ENCODE data around the gene LILRA1. TPM values are rescaled to one million over a fixed set of nuclear protein-coding genes. Genes with fewer than 3 reads are reported as not detected.
"Not testable (repeated sequence)": the region's sequence is repeated elsewhere in the genome, so short reads cannot be mapped to it uniquely, and the experiment has no call there.

LILRA1 gene
- total and polyA plus RNA-seq, 2 donors (not counting 1 experiment from before 2014, with no cell fraction given), result 1.5 TPM; not detected in 1

GRCh38 chr19:54586397-54586796 is 7.0 kb upstream of the LILRA1 start:
- no peaks in the 10 kb centered on the region for H4K20me1 ChIP-seq (ENCODE audit: control insufficient read depth, insufficient read depth, low read length, poor library complexity, severe bottlenecking)
- H3K27me3 ChIP-seq (replicated peaks in 1 of 4; ENCODE audit: control extremely low read depth in 1 of 4, control insufficient read depth in 3 of 4, insufficient read depth in 4 of 4, low read length in 3 of 4), result peaks cover 0 to 7% (median 3%) of the 10 kb centered on the region in 4 experiments
- no peak overlapping the region for H3K27ac Mint-ChIP-seq
- ATAC-seq (ENCODE audit: low read depth) (no peak), DNase-seq (no peak)
- H2AFZ ChIP-seq (ENCODE audit: insufficient read depth, low read depth, low read length, poor library complexity, severe bottlenecking), result no peak overlapping the region
- no peak overlapping the region for H3K27ac ChIP-seq (ENCODE audit: low read length in 2 of 2)
- H3K79me2 ChIP-seq (ENCODE audit: control insufficient read depth, insufficient read depth, low read length), result no peaks in the 10 kb centered on the region
- WGBS (ENCODE audit: insufficient coverage), result 16% methylated on average over 4 of the region's 5 CpGs
- peaks cover 3% of the 10 kb centered on the region for H3K9me3 Mint-ChIP-seq (ENCODE audit: insufficient read depth)
- ChIA-PET CTCF (no interaction called here), POLR2A (no interaction called here)
- peaks cover 55% of the 10 kb centered on the region for H3K27me3 Mint-ChIP-seq
- TF ChIP-seq, protein P1, sequence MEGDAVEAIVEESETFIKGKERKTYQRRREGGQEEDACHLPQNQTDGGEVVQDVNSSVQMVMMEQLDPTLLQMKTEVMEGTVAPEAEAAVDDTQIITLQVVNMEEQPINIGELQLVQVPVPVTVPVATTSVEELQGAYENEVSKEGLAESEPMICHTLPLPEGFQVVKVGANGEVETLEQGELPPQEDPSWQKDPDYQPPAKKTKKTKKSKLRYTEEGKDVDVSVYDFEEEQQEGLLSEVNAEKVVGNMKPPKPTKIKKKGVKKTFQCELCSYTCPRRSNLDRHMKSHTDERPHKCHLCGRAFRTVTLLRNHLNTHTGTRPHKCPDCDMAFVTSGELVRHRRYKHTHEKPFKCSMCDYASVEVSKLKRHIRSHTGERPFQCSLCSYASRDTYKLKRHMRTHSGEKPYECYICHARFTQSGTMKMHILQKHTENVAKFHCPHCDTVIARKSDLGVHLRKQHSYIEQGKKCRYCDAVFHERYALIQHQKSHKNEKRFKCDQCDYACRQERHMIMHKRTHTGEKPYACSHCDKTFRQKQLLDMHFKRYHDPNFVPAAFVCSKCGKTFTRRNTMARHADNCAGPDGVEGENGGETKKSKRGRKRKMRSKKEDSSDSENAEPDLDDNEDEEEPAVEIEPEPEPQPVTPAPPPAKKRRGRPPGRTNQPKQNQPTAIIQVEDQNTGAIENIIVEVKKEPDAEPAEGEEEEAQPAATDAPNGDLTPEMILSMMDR (IDR thresholded peaks at IDR 0.05), result no peak
- no peak for TF ChIP-seq EZH2 (IDR thresholded peaks at IDR 0.05; ENCODE audit: borderline replicate concordance, insufficient read depth, low read depth, low read length, poor library complexity, severe bottlenecking)
- peaks cover 2% of the 10 kb centered on the region for H3K4me1 Mint-ChIP-seq
- intact Hi-C loops (cut with micrococcal nuclease), result no loop called here
- H3K4me3 Mint-ChIP-seq, result no peak overlapping the region
- H3K36me3 ChIP-seq (replicated peaks in 1 of 2; ENCODE audit: control extremely low read depth in 1 of 2, control insufficient read depth in 1 of 2, extremely low read depth in 1 of 2, insufficient read depth in 2 of 2, low read length in 1 of 2), result no peaks in the 10 kb centered on the region
- H3K9me3 ChIP-seq (ENCODE audit: control extremely low read depth in 1 of 3, control insufficient read depth in 2 of 3, insufficient read depth in 1 of 3, low read length in 2 of 3), result peaks cover 0 to 11% (median 5%) of the 10 kb centered on the region in 3 donors
- peaks cover 0 to 1% of the 10 kb centered on the region in 2 donors for H3K4me1 ChIP-seq (ENCODE audit: control insufficient read depth in 2 of 2, insufficient read depth in 2 of 2, low read length in 2 of 2)
- H3K4me2 ChIP-seq (replicated peaks; ENCODE audit: low read depth, low read length, poor library complexity, severe bottlenecking), result no peak overlapping the region
- no peak overlapping the region for H3K9ac ChIP-seq (ENCODE audit: low read length)
- no peak overlapping the region for H3K4me3 ChIP-seq (ENCODE audit: control extremely low read depth in 1 of 5, extremely low read depth in 1 of 5, insufficient read depth in 1 of 5, low read depth in 2 of 5, low read length in 4 of 5)

- Histone ChIP-seq H3K27ac (ENCODE audit: low read length in 2 of 2) (no peak overlapping the region), H3K4me2 (replicated peaks; ENCODE audit: low read depth, low read length, poor library complexity, severe bottlenecking) (no peak overlapping the region), H3K4me3 (ENCODE audit: control extremely low read depth in 1 of 5, extremely low read depth in 1 of 5, insufficient read depth in 1 of 5, low read depth in 2 of 5, low read length in 4 of 5) (no peak overlapping the region), H3K36me3 (replicated peaks in 1 of 2; ENCODE audit: control extremely low read depth in 1 of 2, control insufficient read depth in 1 of 2, extremely low read depth in 1 of 2, insufficient read depth in 2 of 2, low read length in 1 of 2) (no peaks in the 10 kb centered on the region), H3K79me2 (ENCODE audit: control insufficient read depth, insufficient read depth, low read length) (no peaks in the 10 kb centered on the region), H3K4me1 (ENCODE audit: control insufficient read depth in 2 of 2, insufficient read depth in 2 of 2, low read length in 2 of 2) (peaks cover 4 to 8% of the 10 kb centered on the region in 2 donors), H3K9me3 (ENCODE audit: control extremely low read depth in 1 of 3, control insufficient read depth in 2 of 3, insufficient read depth in 1 of 3, low read length in 2 of 3) (peaks cover 0 to 17% (median 5%) of the 10 kb centered on the region in 3 donors), H4K20me1 (ENCODE audit: control insufficient read depth, insufficient read depth, low read length, poor library complexity, severe bottlenecking) (no peaks in the 10 kb centered on the region), H2AFZ (ENCODE audit: insufficient read depth, low read depth, low read length, poor library complexity, severe bottlenecking) (no peak overlapping the region), H3K27me3 (replicated peaks in 1 of 4; ENCODE audit: control extremely low read depth in 1 of 4, control insufficient read depth in 3 of 4, insufficient read depth in 4 of 4, low read length in 3 of 4) (peaks cover 0 to 8% (median 4%) of the 10 kb centered on the region in 4 experiments), H3K9ac (ENCODE audit: low read length) (no peak overlapping the region)
- ChIA-PET POLR2A (no interaction called here), CTCF (no interaction called here)
- DNase-seq, result no peak
- H3K9me3 Mint-ChIP-seq (ENCODE audit: insufficient read depth), result peaks cover 3% of the 10 kb centered on the region
- no peak overlapping the region for H3K4me3 Mint-ChIP-seq
- 90% methylated on average over 6 of the region's 7 CpGs for WGBS (ENCODE audit: insufficient coverage)
- no peak overlapping the region for H3K27ac Mint-ChIP-seq
- H3K4me1 Mint-ChIP-seq, result peaks cover 6% of the 10 kb centered on the region
- no peak for ATAC-seq (ENCODE audit: low read depth)
- H3K27me3 Mint-ChIP-seq, result peaks cover 60% of the 10 kb centered on the region
- TF ChIP-seq EZH2 (IDR thresholded peaks at IDR 0.05; ENCODE audit: borderline replicate concordance, insufficient read depth, low read depth, low read length, poor library complexity, severe bottlenecking), result no peak
- TF ChIP-seq, protein P1 (IDR thresholded peaks at IDR 0.05), result no peak
- intact Hi-C loops (cut with micrococcal nuclease), result no loop called here
Measured at GRCh38 chr19:54587026-54587425, 6.4 kb upstream of the LILRA1 start.

GRCh38 chr19:54593931-54594626 is 647 bp downstream of the LILRA1 start:
- Histone ChIP-seq H3K9me3 (ENCODE audit: control extremely low read depth in 1 of 3, control insufficient read depth in 2 of 3, insufficient read depth in 1 of 3, low read length in 2 of 3) (peaks cover 0 to 21% (median 5%) of the 10 kb centered on the region in 3 donors), H3K9ac (ENCODE audit: low read length) (peak overlapping the region; percentile 35), H3K4me1 (ENCODE audit: control insufficient read depth in 2 of 2, insufficient read depth in 2 of 2, low read length in 2 of 2) (peaks cover 24 to 32% of the 10 kb centered on the region in 2 donors), H3K4me2 (replicated peaks; ENCODE audit: low read depth, low read length, poor library complexity, severe bottlenecking) (peak overlapping the region; percentile 55), H3K4me3 (ENCODE audit: control extremely low read depth in 1 of 5, extremely low read depth in 1 of 5, insufficient read depth in 1 of 5, low read depth in 2 of 5, low read length in 4 of 5) (peak overlapping the region in 3 of 5 experiments; percentile 12 to 50 (median 39))
- H3K79me2 ChIP-seq (ENCODE audit: control insufficient read depth, insufficient read depth, low read length); H3K27me3 ChIP-seq (replicated peaks in 1 of 4; ENCODE audit: control extremely low read depth in 1 of 4, control insufficient read depth in 3 of 4, insufficient read depth in 4 of 4, low read length in 3 of 4); ATAC-seq (ENCODE audit: low read depth); H3K27ac ChIP-seq (ENCODE audit: low read length in 2 of 2); H2AFZ ChIP-seq (ENCODE audit: insufficient read depth, low read depth, low read length, poor library complexity, severe bottlenecking); H3K36me3 ChIP-seq (replicated peaks in 1 of 2; ENCODE audit: control extremely low read depth in 1 of 2, control insufficient read depth in 1 of 2, extremely low read depth in 1 of 2, insufficient read depth in 2 of 2, low read length in 1 of 2); POLR2A ChIA-PET; intact Hi-C loops (cut with micrococcal nuclease); DNase-seq; H3K9me3 Mint-ChIP-seq (ENCODE audit: insufficient read depth); H4K20me1 ChIP-seq (ENCODE audit: control insufficient read depth, insufficient read depth, low read length, poor library complexity, severe bottlenecking): not testable (repeated sequence)
- whole genome bisulfite sequencing (ENCODE audit: insufficient coverage), result 75% methylated on average over 3 of the region's 9 CpGs
- Mint-ChIP-seq H3K27me3 (peaks cover 16% of the 10 kb centered on the region), H3K4me3 (peak overlapping the region; percentile 77), H3K27ac (peak overlapping the region; percentile 71), H3K4me1 (peaks cover 24% of the 10 kb centered on the region)
- CTCF ChIA-PET, result interaction anchor here (0.8 to 1.4 kb wide), 2 partner anchors 22 to 45 kb away, joined by 3 read pairs; no protein-coding TSS in a partner anchor
